AG09309 (cell line): Measurements from ENCODE around the gene CLIP4.

Experiments used
- DNase-seq: peaks from one replicate; pipeline ENCODE4 v3.0.0-alpha.2; 2010; ENCODE audit warnings: low read depth
- H3K4me3 ChIP-seq: 2 replicates; pipeline ENCODE4 v1.5.1; 2011; ENCODE audit warnings: mild to moderate bottlenecking, low read depth, low read length, moderate library complexity; ENCODE audit not compliant: control insufficient read depth
- TF ChIP-seq, protein P1 (sequence below): IDR thresholded peaks from 2 replicates; pipeline ENCODE4 v1.5.1; 2011; ENCODE audit warnings: mild to moderate bottlenecking, low read depth, low read length, inconsistent platforms; ENCODE audit not compliant: insufficient read depth, control insufficient read depth; ENCODE audit errors: missing control alignments

Gene CLIP4

DNA sequence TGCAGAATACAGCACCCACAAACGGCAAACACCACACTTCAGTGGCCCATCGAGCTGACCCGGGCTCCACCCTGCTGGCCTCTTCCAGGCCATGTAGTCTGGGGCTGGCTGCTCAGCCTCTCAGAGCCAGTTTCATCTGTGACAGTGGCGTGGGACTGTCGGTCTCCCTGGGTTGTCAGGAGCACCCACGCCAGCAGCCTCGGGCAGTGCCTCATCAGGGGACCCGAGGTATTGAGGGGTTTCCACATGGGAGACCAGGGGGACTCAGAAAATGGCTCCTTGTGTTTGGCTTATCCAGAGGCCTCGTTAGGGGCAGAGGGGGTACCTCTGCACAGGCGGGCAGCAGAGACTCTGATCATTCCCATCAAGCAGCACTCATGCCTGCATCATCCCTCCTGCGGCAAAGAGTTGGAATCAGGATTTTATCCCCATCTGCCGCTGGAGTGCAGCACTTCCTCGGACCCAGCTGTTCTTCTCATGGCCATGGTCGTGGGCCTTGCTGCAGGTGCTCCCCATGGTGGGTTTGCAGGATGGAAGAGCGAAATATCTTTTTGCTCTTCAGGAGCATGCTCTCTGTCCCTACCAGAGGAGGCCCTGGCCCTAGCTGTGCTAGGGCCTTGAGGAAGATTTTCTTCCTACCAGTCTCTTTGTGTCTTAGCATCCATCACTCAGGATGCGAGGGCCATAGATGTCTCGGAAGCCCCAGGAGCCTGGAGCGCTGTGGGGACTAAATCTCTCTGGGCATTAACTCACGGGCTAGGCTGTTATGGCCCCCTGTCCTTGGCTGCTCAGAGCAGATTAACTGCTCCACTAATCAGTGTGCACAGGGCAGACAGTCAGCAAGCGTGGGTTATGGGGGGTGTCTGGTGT lies 100.8 kb downstream of the CLIP4 start:
- TF ChIP-seq, protein P1, sequence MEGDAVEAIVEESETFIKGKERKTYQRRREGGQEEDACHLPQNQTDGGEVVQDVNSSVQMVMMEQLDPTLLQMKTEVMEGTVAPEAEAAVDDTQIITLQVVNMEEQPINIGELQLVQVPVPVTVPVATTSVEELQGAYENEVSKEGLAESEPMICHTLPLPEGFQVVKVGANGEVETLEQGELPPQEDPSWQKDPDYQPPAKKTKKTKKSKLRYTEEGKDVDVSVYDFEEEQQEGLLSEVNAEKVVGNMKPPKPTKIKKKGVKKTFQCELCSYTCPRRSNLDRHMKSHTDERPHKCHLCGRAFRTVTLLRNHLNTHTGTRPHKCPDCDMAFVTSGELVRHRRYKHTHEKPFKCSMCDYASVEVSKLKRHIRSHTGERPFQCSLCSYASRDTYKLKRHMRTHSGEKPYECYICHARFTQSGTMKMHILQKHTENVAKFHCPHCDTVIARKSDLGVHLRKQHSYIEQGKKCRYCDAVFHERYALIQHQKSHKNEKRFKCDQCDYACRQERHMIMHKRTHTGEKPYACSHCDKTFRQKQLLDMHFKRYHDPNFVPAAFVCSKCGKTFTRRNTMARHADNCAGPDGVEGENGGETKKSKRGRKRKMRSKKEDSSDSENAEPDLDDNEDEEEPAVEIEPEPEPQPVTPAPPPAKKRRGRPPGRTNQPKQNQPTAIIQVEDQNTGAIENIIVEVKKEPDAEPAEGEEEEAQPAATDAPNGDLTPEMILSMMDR: no peak
- DNase-seq: no peak
- no peak overlapping the region for H3K4me3 ChIP-seq

DNA sequence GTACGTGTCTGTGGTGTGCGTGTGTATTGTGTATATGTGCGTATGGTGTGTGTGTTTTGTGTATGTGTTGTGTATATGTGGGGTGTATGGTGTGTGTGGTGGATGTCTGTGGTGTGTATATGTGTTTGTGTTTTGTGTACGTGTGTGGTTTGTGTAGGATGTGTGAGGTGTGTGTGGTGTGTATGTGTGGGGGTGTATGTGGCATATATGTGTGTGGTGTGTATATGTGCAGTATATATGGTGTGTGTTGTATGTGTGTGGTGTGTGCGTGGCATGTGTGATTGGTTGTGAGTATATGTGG lies 101.3 kb downstream of the CLIP4 start:
- no peak for DNase-seq
- no peak overlapping the region for H3K4me3 ChIP-seq
- TF ChIP-seq, protein P1: no peak

DNA sequence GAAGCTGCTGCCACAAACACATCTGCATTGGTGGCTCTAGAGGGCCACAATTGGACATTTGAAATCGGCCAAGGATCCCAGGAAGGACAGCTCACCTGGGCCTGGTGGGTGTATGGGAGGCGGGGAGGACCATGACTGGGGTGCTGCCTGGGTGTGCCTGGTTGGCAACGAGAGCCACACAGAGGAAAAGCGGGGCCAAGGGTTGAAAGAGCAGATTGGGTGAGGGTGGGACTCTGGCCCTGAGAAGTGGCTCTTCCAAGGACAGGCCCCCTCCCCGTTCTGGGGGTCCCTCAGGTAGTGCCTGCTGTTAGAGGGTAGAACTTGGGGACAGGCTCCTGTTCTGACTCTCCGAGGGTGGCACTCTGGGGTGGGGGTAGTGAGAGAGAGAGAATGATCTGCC lies 102.9 kb downstream of the CLIP4 start:
- TF ChIP-seq, protein P1: no peak
- no peak overlapping the region for H3K4me3 ChIP-seq
- DNase-seq: no peak

DNA sequence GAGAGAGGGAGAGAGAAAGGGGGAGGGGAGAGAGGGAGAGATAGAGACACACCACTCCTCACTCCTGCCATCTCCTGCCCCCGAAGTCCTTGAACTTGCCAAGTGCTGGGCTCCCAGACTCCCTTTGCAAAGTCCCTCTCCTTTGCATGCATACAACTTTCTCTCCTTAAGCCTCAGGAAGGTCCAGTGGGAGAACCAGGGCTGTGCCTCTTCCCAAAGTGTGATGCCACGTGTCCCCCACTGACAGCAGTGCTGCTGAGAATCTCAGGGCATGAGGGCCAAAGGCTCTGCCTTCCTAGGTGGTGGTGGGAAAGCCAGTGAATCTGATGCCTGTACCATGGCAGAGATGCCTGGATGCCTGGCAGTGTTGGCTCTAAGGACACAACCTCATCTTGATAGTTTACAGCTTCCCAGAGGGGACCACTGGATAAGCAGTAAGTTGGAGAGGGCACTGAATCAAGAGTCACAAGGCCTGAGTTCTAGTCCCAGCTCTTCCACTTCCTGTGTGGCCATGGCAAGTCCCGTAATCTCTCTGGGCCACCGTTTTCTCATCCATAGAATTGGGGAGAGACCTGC lies 103.4 kb downstream of the CLIP4 start:
- TF ChIP-seq, protein P1: no peak
- DNase-seq: no peak
- no peak overlapping the region for H3K4me3 ChIP-seq

DNA sequence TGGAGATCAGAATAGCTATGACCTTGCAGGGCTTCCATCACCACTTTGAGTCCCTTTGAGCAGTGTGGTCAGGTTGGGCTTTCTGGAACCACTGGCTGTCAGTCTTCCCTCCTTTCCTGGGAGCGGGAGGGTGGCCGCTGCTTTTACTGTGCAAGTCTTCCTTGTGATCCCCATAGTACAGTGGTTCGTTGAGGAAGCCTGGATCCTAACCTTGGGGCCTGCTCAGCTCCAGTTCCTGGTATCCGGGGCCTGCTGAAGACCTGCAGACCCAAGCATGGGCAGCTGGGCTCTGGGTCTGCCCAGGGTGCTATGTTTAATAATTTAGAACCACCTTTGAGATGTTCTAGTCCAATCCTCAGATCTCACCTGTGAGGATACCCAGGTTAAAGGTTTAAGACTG lies 104.2 kb downstream of the CLIP4 start:
- DNase-seq: no peak
- H3K4me3 ChIP-seq: no peak overlapping the region
- TF ChIP-seq, protein P1: no peak

DNA sequence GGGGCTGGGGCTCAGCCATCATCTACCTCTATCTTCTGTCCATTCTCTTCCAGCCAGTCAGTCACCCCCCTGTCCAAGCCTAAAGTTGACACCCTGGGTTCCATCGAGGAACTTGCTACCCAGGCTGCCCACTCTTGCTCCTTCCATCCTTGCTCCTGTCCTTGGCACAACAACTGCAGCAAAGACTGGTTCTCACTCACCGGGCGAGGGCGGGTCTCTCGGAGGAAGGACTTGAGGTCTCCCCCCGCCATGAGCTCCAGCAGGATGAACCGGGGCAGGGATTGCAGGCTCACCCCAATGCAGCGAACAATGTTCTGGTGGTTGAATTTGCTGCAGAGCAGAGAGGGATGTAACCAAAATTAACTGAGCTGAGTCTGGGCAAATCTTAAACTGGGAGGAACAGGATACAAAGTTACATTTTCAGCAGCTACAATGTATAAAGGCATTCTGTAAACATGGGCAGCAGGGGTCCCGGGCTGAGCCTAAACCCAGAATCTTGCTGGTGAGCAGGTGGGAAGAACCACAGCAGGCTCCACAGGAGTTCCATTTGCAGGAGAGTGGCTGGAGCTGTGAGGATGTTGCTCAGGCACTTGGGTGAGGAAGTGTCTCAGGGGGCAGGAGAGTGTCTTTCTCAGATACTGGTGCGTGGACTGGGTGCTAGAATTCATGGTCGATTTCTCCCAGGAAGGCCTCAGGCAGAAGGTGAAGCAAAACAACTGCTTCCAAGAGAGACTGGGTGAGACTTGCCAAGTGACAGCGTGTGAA lies 105.5 kb downstream of the CLIP4 start:
- TF ChIP-seq, protein P1: no peak
- H3K4me3 ChIP-seq: no peak overlapping the region
- no peak for DNase-seq
